GM18868 (cell line): ENCODE data around the gene DPP3.

Experiments
- ATAC-seq: cut with Tn5 transposase; IDR thresholded peaks from one replicate; pipeline ENCODE4 v1.9.1; 2021; ENCODE audit warnings: mild to moderate bottlenecking, moderate library complexity; ENCODE audit not compliant: unreplicated experiment

DPP3 gene

DNA sequence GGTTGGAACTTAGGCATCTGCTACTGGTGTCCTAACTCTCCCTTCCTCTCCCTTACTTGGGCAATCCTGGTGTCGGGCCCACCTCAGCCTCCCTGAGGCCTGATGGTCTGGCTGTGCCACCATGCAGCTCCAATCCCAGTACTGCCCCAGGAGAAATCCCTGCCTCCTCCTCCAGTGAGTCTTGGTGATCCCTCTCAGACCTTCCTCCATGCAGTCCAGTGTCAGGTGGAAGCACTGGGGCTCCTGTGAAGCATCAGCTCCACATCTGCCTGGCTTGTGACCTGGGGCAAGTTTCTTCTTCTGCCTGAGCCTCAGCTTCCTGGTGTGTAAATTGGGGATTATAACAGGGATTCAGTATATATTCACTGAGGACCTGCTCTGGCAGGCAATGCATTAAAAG lies 15.3 kb upstream of the DPP3 start:
- no peak for ATAC-seq

DNA sequence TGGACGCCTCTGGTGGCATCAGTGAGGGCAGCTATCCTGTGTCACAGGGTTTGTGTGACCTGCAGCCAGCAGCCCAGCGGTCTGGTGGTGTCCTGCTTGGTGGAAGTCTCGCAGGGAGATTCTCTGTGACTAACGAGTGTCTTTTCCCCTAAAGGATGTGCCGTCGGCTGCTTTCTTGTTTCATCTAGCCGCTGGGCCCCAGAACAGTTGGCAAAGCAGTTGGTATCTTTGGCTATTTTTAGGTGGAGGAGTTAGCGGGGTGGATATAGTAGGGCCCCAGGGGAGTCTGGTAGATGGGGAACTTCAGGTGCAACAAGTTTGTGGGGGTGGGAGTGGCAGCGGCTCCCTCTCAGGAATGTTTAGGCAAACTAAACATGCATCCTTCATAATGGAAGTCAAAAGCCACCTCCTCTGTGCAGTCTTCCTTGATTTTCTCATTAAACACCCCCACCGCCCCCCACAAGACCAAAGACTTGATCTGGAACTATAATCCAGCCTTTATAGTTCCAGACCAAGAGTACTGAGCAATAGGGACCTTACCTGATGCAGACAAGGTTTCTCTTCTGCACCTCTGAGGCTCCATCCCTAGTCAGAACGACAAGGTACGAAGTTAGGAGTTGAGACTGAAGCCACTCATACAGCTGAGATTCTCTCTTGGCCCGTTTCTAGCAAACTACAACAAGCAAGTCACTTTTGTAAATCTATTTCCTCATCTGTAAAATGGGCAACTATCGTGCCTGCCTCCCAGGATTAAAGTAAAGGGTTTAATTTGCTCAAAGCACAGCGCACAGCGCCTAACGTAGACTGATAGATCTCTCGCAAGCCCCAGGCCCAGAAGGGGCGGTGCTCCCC lies 14.6 kb upstream of the DPP3 start:
- no peak for ATAC-seq

GRCh38 chr11:66466225-66467033 lies 13.8 kb upstream of the DPP3 start, which contains the start of gene PELI3:
Gene PELI3 (plus strand): TSS chr11:66466905. CDS start chr11:66468129, 1,224 bp downstream.
- ATAC-seq: peak; percentile 76

- peak; percentile 33 for ATAC-seq
Observed at GRCh38 chr11:66467034-66467659, 13.1 kb upstream of the DPP3 start.

DNA sequence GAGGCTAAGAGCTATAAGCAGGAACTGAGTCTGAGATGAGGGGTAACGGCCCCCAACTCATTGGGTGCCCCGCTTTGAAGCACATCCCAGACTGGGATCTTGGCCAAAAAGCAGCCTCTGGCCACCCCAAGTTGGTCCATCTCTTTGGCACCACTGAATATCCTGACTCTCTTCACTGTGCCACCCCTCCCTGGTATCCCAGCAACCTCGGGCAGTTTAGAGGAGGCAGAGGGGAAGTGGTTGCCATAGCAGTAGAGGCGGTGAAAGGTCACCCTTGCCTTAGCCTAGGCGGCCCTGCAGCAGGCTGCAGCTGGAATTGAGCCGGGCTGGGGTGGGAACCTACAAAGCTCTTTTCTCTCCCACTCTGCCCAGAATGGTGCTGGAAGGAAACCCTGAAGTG lies 12.5 kb upstream of the DPP3 start:
- no peak for ATAC-seq

- no peak for ATAC-seq
Observed at GRCh38 chr11:66468691-66469090, 11.5 kb upstream of the DPP3 start.

- ATAC-seq: no peak
Observed at GRCh38 chr11:66469441-66469840, 10.8 kb upstream of the DPP3 start.

- no peak for ATAC-seq
Observed at GRCh38 chr11:66470015-66470414, 10.2 kb upstream of the DPP3 start.

GRCh38 chr11:66471142-66471541 lies 9.1 kb upstream of the DPP3 start:
- no peak for ATAC-seq

DNA sequence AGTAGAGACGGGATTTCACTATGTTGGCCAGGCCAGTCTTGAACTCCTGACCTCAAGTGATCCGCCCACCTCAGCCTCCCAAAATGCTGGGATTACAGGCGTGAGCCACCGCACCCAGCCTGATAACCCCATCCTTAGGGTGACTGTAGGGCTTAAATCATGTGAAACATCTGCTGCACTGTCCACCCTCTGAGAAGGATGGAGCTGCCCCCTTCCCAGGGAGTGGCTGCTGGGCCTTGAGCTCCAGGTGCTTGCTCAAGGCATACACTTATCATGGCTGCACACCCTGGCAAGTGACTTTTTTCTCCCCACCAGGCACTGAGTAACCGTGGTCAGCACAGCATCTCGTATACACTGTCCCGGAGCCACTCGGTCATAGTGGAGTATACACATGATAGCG lies 8.2 kb upstream of the DPP3 start:
- no peak for ATAC-seq

DNA sequence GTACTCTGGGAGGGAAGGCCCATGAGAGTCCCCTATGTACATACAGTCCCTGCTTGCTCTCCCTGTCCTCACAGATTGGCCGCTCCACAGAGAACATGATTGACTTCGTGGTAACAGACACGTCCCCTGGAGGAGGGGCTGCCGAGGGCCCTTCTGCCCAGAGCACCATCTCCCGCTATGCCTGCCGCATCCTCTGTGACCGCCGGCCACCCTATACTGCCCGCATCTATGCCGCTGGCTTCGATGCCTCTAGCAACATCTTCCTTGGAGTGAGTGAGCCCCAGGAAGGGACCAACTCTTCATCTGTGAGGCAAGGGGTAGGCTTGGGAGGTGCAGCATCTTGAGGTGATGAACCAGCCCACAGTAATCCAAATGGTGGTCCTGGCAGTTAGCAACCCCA lies 7.1 kb upstream of the DPP3 start:
- ATAC-seq: no peak

DNA sequence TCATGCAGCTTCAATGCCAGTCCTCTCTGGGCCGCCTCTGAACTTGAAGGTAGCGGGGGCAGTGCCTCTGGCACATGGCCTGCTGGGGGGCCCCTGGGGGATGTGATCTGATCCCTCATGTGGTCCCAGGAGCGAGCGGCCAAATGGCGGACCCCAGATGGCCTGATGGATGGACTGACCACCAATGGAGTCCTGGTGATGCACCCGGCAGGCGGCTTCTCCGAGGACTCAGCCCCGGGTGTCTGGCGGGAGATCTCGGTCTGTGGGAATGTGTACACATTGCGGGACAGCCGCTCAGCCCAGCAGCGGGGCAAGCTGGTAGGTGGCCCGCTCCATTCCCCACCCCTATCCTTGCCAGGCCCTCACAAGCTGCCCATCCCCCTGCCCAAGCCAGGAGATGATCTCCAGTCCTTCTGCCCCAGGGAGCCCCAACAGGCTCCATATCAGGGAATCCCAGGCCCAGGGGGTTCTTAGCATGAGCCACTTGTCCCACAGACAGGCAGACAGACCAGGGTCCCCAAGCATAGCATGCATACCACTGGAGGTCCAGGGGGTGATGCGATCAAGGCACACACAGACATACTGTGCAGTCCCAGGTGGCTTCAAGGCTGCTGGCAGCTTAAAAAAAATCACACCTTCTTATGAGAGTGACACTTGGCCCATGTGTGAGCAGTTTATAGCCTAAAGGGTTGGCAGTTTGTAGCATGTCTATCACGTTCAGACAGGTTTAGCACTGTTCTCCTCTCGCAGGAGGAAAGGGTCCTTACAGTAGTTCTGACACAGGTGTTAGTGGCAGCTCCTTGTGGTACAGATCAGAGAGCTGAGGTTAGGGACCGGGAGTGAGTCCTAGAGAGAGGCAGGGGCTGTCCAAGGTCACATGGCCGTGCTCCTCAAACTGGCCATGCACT lies 6.4 kb upstream of the DPP3 start:
- no peak for ATAC-seq

DNA sequence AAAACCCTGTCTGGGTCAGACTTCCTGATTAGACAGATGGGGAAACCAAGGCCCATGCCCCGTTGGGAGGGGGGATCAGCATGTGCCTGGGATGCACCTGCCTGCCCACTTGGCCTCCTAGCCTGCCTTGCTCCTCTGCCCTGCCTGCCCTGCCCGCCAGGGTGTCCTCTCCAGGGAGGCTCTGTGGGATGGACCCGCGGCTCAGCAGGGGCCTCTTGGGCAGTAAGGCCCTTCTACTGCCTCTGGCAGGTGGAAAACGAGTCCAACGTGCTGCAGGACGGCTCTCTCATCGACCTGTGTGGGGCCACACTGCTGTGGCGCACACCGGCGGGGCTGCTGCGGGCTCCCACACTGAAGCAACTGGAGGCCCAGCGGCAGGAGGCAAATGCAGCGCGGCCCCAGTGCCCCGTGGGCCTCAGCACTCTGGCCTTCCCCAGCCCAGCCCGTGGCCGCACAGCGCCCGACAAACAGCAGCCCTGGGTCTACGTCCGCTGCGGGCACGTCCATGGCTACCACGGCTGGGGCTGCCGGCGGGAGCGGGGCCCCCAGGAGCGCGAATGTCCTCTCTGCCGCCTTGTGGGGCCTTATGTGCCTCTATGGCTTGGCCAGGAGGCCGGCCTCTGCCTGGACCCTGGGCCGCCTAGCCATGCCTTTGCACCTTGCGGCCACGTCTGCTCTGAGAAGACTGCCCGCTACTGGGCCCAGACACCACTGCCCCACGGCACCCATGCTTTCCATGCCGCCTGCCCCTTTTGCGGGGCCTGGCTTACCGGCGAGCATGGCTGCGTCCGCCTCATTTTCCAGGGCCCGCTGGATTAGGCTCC lies 4.7 kb upstream of the DPP3 start:
- ATAC-seq: no peak

DNA sequence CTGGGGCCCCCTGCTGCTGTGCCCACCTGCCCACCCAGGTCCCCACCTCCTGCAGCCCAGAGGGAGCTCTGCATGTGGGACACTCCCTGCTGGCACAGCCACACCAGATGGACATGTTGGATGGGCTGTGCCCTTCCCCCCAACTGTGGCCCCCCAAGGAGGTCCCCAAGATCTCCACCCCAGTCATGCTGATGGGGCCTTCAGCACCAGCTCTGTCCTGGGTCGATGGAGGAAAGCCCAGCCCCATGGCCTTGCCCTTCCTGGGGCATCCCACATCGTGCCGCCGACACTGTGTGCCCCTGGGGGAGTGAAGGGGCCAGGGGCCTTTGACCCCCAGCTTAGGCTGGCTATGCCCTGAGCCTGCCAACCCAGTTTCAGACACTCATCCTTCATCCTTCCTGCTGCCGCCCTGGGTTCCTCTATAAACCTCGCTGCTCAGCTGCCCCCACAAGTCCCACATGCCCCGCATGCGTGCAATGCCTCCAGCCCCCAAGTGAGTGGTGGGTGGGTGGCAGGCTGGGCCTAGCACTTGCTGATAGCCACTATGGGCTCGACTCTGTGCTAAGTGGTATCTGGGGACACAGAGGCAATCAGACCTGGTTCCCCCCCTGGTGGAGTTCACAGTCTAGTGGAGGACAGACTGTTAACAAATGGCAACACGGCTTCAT lies 3.9 kb upstream of the DPP3 start:
- ATAC-seq: no peak

DNA sequence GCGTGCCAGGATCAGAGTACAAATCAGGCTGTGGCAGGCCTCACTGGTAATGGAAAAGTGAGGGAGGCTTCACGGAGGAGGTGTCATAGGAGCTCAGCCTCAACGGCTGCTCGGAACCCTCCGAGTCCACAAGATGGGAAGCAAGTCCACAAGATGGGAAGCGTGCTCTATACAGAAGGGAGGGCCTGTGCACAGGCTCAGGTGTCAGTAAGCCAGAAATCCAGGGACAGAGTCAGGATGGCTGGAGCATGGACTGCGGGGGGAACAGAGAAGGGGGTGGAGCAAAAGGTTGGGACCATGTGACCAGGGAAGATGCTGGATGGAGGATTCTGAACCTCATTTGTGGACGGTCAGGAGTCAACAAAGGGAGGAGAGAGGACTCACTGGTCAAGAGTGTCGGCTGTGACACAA lies 3.4 kb upstream of the DPP3 start:
- ATAC-seq: no peak

- no peak for ATAC-seq
Observed at GRCh38 chr11:66477263-66478201, 2.7 kb upstream of the DPP3 start.

GRCh38 chr11:66478729-66479393 lies 1.4 kb upstream of the DPP3 start:
- no peak for ATAC-seq
